HG02623 (cell line): ENCODE data around the gene WDR4.
"Not testable (repeated sequence)": the region's sequence is repeated elsewhere in the genome, so short reads cannot be mapped to it uniquely, and the experiment has no call there.

Experiments used
- ATAC-seq: cut with Tn5 transposase; IDR thresholded peaks from one replicate; pipeline ENCODE4 v1.9.1; 2021; ENCODE audit warnings: moderate library complexity; ENCODE audit not compliant: unreplicated experiment

WDR4 gene

GRCh38 chr21:42840411-42841155, 38.8 kb downstream of the WDR4 start:
- no peak for ATAC-seq

GRCh38 chr21:42839271-42840231, 39.8 kb downstream of the WDR4 start:
- no peak for ATAC-seq

GRCh38 chr21:42838212-42838690, 41.1 kb downstream of the WDR4 start:
- ATAC-seq, result not testable (repeated sequence)

GRCh38 chr21:42837421-42838211, 41.7 kb downstream of the WDR4 start:
- no peak for ATAC-seq

GRCh38 chr21:42836767-42837301, 42.5 kb downstream of the WDR4 start:
- ATAC-seq, result no peak

GRCh38 chr21:42836402-42836666, 43.0 kb downstream of the WDR4 start:
- no peak for ATAC-seq

GRCh38 chr21:42835611-42836401, 43.5 kb downstream of the WDR4 start:
- ATAC-seq, result no peak

GRCh38 chr21:42835211-42835610, 44.1 kb downstream of the WDR4 start:
- no peak for ATAC-seq

- no peak for ATAC-seq
Measured at GRCh38 chr21:42834726-42835191, 44.6 kb downstream of the WDR4 start.

GRCh38 chr21:42833859-42834725, 45.2 kb downstream of the WDR4 start:
- ATAC-seq, result no peak

GRCh38 chr21:42833439-42833815, 45.9 kb downstream of the WDR4 start:
- no peak for ATAC-seq

GRCh38 chr21:42832321-42832630, 47.1 kb downstream of the WDR4 start:
- not testable (repeated sequence) for ATAC-seq

- ATAC-seq, result no peak
Measured at GRCh38 chr21:42830456-42831455, 48.6 kb downstream of the WDR4 start.

- no peak for ATAC-seq
Measured at GRCh38 chr21:42829954-42830353, 49.4 kb downstream of the WDR4 start.

GRCh38 chr21:42829417-42829816, 49.9 kb downstream of the WDR4 start:
- no peak for ATAC-seq

GRCh38 chr21:42827588-42827987, 51.8 kb downstream of the WDR4 start:
- ATAC-seq, result no peak

GRCh38 chr21:42820616-42821465, 58.5 kb downstream of the WDR4 start:
- no peak for ATAC-seq
